H4 (cell line): ENCODE measurements around the gene PRRG4. TPM values are rescaled to one million over a fixed set of nuclear protein-coding genes. Genes with fewer than 3 reads are reported as not detected.
A peak's percentile ranks its signal among the peaks of the same experiment; 100 is the strongest.
"Not testable (repeated sequence)": the region's sequence is repeated elsewhere in the genome, so short reads cannot be mapped to it uniquely, and the experiment has no call there.

ENCODE experiments used
- DNase-seq: peaks from one replicate; pipeline ENCODE4 v3.0.0-alpha.2; 2015; ENCODE audit warnings: low spot score
- total RNA-seq: library from RNA; depleted of rRNA; stranded (reverse); fragments of >200 nt; shearing (Covaris generic); gene quantifications from 2 replicates; pipeline ENCODE4 v1.2.3, GENCODE V29; 2014

Gene PRRG4
- total RNA-seq, 1 experiment from 2014 or later, result 0.25 TPM

- no peak for DNase-seq
Observed at GRCh38 chr11:32830796-32831195, 1.1 kb downstream of the PRRG4 start.

- no peak for DNase-seq
Observed at GRCh38 chr11:32831221-32831620, 1.5 kb downstream of the PRRG4 start.

- no peak for DNase-seq
Observed at GRCh38 chr11:32833921-32834320, 4.2 kb downstream of the PRRG4 start.

GRCh38 chr11:32836946-32837345 lies 7.2 kb downstream of the PRRG4 start:
- no peak for DNase-seq

GRCh38 chr11:32838505-32839274 lies 9.0 kb downstream of the PRRG4 start:
- no peak for DNase-seq

GRCh38 chr11:32839308-32839707 lies 9.6 kb downstream of the PRRG4 start:
- no peak for DNase-seq

- DNase-seq, result no peak
Observed at GRCh38 chr11:32840587-32840986, 10.9 kb downstream of the PRRG4 start.

- DNase-seq, result no peak
Observed at GRCh38 chr11:32843544-32843943, 13.8 kb downstream of the PRRG4 start.

- DNase-seq, result no peak
Observed at GRCh38 chr11:32847511-32847910, 17.8 kb downstream of the PRRG4 start.

GRCh38 chr11:32849761-32850160 lies 20.0 kb downstream of the PRRG4 start:
- DNase-seq, result no peak

- no peak for DNase-seq
Observed at GRCh38 chr11:32851251-32851650, 21.5 kb downstream of the PRRG4 start.

- DNase-seq, result peak; percentile 66
Observed at GRCh38 chr11:32852207-32852606, 22.5 kb downstream of the PRRG4 start.

GRCh38 chr11:32855601-32856000 lies 25.9 kb downstream of the PRRG4 start:
- no peak for DNase-seq

- no peak for DNase-seq
Observed at GRCh38 chr11:32858731-32859130, 29.0 kb downstream of the PRRG4 start.

- DNase-seq, result no peak
Observed at GRCh38 chr11:32861850-32862577, 32.3 kb downstream of the PRRG4 start.

GRCh38 chr11:32864555-32864954 lies 34.8 kb downstream of the PRRG4 start:
- DNase-seq, result no peak

GRCh38 chr11:32868752-32869151 lies 39.0 kb downstream of the PRRG4 start:
- not testable (repeated sequence) for DNase-seq

GRCh38 chr11:32870676-32871075 lies 40.9 kb downstream of the PRRG4 start:
- DNase-seq, result peak; percentile 25

- no peak for DNase-seq
Observed at GRCh38 chr11:32874132-32874531, 44.4 kb downstream of the PRRG4 start.

GRCh38 chr11:32881286-32881685 lies 51.6 kb downstream of the PRRG4 start:
- no peak for DNase-seq

- no peak for DNase-seq
Observed at GRCh38 chr11:32883421-32883820, 53.7 kb downstream of the PRRG4 start.

- DNase-seq, result no peak
Observed at GRCh38 chr11:32884023-32884422, 54.3 kb downstream of the PRRG4 start.

- DNase-seq, result no peak
Observed at GRCh38 chr11:32884770-32885384, 55.1 kb downstream of the PRRG4 start.
